ENCODE measurements around the gene RAET1G.
"Not testable (repeated sequence)": the region's sequence is repeated elsewhere in the genome, so short reads cannot be mapped to it uniquely, and the experiment has no call there.

RAET1G gene, protein sequence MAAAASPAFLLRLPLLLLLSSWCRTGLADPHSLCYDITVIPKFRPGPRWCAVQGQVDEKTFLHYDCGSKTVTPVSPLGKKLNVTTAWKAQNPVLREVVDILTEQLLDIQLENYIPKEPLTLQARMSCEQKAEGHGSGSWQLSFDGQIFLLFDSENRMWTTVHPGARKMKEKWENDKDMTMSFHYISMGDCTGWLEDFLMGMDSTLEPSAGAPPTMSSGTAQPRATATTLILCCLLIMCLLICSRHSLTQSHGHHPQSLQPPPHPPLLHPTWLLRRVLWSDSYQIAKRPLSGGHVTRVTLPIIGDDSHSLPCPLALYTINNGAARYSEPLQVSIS

GRCh38 chr6:149922642-149923326 lies at the start of gene RAET1G:
Gene RAET1G (minus strand): TSS chr6:149923121. CDS start chr6:149923010, 111 bp downstream.
- DNase-seq (ENCODE audit: insufficient read length, low spot score) (peak; percentile 65), FAIRE-seq (no peak)
- no peak for TF ChIP-seq CTCF (IDR thresholded peaks at IDR 0.05; ENCODE audit: insufficient read depth, missing control alignments)

DNA sequence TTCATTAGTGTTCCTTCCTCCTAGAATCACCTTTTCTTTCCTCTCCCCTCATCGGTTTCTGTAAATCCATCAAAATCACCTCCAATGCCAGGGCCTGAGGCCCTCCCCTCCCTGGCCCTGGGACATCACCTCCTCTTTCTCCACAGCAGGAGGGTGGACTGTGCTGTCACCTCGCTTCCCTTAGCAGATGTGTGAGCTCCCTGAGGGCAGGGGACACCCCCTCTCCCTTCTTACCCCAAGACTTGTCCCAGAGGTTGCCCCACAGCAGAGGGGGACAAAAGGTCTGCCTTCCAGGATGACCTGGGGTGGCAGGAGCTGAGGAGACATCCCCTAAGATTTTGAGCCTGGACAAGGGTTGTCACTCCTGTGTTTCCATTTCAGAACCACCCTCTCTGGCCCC lies 46.7 kb upstream of the RAET1G start:
- TF ChIP-seq CTCF (IDR thresholded peaks at IDR 0.05; ENCODE audit: insufficient read depth, missing control alignments) = no peak
- no peak for FAIRE-seq
- DNase-seq (ENCODE audit: insufficient read length, low spot score) = no peak

DNA sequence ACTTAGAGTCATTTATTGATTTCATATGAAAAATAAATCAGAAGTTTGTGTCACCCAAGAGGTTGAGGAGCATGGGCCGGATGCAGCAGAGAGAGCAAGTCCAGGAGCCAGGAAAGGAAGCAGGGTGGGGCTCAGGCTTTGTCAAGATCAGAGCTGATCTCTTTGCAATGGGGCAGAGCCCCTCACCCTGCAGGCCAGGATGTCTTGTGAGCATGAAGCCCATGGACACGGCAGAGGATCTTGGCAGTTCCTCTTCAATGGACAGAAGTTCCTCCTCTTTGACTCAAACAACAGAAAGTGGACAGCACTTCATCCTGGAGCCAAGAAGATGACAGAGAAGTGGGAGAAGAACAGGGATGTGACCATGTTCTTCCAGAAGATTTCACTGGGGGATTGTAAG lies 46.0 kb upstream of the RAET1G start:
- not testable (repeated sequence) for FAIRE-seq; DNase-seq (ENCODE audit: insufficient read length, low spot score)

GRCh38 chr6:149967999-149968398 lies 45.1 kb upstream of the RAET1G start:
- DNase-seq (ENCODE audit: insufficient read length, low spot score); FAIRE-seq: not testable (repeated sequence)

- no peak for TF ChIP-seq CTCF (IDR thresholded peaks at IDR 0.05; ENCODE audit: insufficient read depth, missing control alignments)
- DNase-seq (ENCODE audit: insufficient read length, low spot score) (no peak), FAIRE-seq (no peak)
These were observed 44.7 kb upstream of the RAET1G start for GRCh38 chr6:149967591-149967990.

- FAIRE-seq; DNase-seq (ENCODE audit: insufficient read length, low spot score): not testable (repeated sequence)
These were observed 43.4 kb upstream of the RAET1G start for GRCh38 chr6:149966319-149966718.

DNA sequence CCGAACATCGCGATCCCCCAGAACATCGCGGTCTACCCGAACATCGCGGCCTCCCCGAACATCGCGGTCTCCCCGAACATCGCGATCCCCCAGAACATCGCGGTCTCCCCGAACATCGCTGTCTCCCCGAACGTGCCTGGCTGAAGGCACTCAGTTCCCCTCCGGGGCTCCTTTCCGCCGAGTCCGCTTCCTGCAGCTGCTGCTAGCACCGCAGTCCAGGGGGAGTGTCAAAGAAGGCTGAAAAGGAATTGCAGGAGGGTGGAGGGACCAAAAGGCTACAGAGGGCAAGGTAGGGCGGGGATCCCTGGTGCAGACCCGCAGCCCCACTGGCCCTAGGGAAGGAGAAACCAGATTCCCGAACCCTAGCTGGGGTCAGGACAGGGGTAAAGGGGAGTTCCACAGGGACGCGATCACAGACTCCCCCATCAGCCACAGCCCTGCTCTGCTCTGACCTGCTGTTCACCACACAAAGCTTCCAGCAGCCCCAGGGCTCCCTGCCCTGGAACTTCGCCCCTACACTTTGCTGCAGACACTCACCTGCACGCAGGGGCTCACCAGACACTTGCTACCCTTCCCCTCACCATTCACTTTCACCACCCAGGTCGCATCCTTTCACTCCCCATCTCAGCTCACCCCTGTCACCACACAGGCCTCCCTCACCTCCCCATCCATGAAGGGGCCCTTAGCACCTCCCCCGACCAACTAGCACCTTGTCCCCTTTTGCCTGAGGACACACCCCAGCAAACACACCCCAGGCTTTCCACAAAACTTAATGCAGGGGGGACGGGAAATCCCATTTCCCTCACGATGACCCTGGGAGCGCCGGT lies 42.5 kb upstream of the RAET1G start:
- no peak for DNase-seq (ENCODE audit: insufficient read length, low spot score)
- FAIRE-seq = no peak
- no peak for TF ChIP-seq CTCF (IDR thresholded peaks at IDR 0.05; ENCODE audit: insufficient read depth, missing control alignments)

DNA sequence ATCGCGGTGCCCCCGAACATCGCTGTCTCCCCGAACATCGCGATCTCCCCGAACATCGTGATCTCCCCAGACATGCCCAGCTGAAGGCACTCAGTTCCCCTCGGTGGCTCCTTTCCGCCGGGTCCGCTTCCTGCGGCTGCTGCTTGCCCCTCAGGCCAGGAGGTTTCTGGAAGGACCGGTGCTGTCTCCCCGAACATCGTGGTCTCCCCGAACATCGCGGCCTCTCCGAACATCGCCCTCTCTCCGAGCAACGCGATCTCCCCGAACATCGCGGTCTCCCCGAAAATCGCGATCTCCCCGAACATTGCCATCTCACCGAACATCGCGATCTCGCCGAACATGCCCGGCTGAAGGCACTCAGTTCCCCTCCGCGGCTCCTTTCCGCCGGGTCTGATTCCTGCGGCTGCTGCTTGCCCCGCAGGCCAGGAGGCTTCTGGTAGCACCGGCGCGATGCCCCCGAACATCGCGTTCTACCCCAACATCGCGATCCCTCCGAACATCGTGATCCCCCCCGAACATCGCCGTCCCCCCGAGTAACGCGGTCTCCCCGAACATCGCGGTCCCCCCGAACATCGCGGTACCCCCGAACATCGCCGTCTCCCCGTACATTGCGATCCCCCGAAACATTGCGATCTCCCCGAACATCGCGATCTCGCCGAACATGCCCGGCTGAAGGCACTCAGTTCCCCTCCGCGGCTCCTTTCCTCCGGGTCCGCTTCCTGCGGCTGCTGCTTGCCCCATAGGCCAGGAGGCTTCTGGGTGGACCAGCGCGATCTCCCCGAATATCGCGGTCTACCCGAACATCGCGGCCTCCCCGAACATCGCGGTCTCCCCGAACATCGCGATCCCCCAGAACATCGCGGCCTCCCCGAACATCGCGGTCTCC lies 41.6 kb upstream of the RAET1G start:
- no peak for TF ChIP-seq CTCF (IDR thresholded peaks at IDR 0.05; ENCODE audit: insufficient read depth, missing control alignments)
- FAIRE-seq = no peak
- DNase-seq (ENCODE audit: insufficient read length, low spot score) = no peak
